Endothelial cell of umbilical vein (primary cell): Measurements from ENCODE around the gene FBXL17. TPM values are rescaled to one million over a fixed set of nuclear protein-coding genes. Genes with fewer than 3 reads are reported as not detected.

Experiments
- BruUV-seq: library from RNA; stranded (reverse); fragments of 400-500 nt; replicated peaks from 2 replicates; lab custom pipeline; 2021; lab: Mats Ljungman, UMichigan
- CTCF ChIA-PET: fragments of 300-600, 350-600 bp; sonication (Branson Sonifier 250); formaldehyde crosslinking; loops from one replicate; lab custom pipeline; 2021; ENCODE audit warnings: antibody characterized with exemption, inconsistent platforms; lab: Charles Lee
- POLR2A ChIA-PET: fragments of 300-600, 350-600 bp; sonication (Branson Sonifier 250); formaldehyde crosslinking; loops from one replicate; lab custom pipeline; 2021; ENCODE audit warnings: antibody characterized with exemption, inconsistent platforms; lab: Charles Lee
- DNase-seq: peaks from one replicate; pipeline ENCODE4 v3.0.0-alpha.2; 2011; ENCODE audit warnings: low read depth, low spot score
- FAIRE-seq: peaks from 2 replicates; lab custom pipeline; 2011; peaks lifted over from hg19 to GRCh38; lab: Jason Lieb, UNC
- H2AFZ ChIP-seq: 2 replicates; pipeline ENCODE4 v1.6.0; 2012; ENCODE audit warnings: low read depth, low read length, control low read depth, inconsistent platforms
- H3K27ac ChIP-seq: 2 replicates; pipeline ENCODE4 v1.5.1; 2011; ENCODE audit warnings: low read depth, mild to moderate bottlenecking, control low read depth, low read length, moderate library complexity; ENCODE audit not compliant: insufficient read depth
- H3K27me3 ChIP-seq, 2 experiments: 2 replicates each; pipeline versions ENCODE4 v1.6.0 to v1.6.1; 2011; ENCODE audit warnings: low read length in 2 of 2, mixed read lengths in 1 of 2; ENCODE audit not compliant: control insufficient read depth in 2 of 2, insufficient read depth in 2 of 2
- H3K36me3 ChIP-seq, 2 experiments: 2 replicates in 1 of 2; 3 replicates in 1 of 2; pipeline ENCODE4 v1.5.1; 2011; ENCODE audit warnings: low read length in 2 of 2, mild to moderate bottlenecking in 1 of 2, moderate library complexity in 1 of 2; ENCODE audit not compliant: control insufficient read depth in 2 of 2, insufficient read depth in 2 of 2; ENCODE audit errors: extremely low read depth in 1 of 2
- H3K4me1 ChIP-seq: 3 replicates; pipeline ENCODE4 v1.5.1; 2011; ENCODE audit warnings: mild to moderate bottlenecking, low read length; ENCODE audit not compliant: control insufficient read depth, insufficient read depth; ENCODE audit errors: extremely low read depth
- H3K4me2 ChIP-seq: 2 replicates; pipeline ENCODE4 v1.6.1; 2011; ENCODE audit warnings: low read length, control low read depth, mixed read lengths; ENCODE audit not compliant: insufficient read depth
- H3K4me3 ChIP-seq, 3 experiments: fragments of 200-600 bp in 1 of 3; sonication (generic), shearing (Covaris generic) in 1 of 3; replicated peaks in 1 of 3; 2 replicates each; pipeline ENCODE4 v1.5.1; 2011 to 2016; ENCODE audit warnings: control low read depth in 3 of 3, low read length in 3 of 3, mild to moderate bottlenecking in 2 of 3, inconsistent platforms in 1 of 3, low read depth in 1 of 3, moderate library complexity in 1 of 3; ENCODE audit not compliant: insufficient read depth in 1 of 3
- H3K79me2 ChIP-seq: 2 replicates; pipeline ENCODE4 v1.6.0; 2012; ENCODE audit warnings: low read length, inconsistent platforms; ENCODE audit not compliant: control insufficient read depth, insufficient read depth
- H3K9ac ChIP-seq: replicated peaks from 2 replicates; pipeline ENCODE3; 2011; ENCODE audit warnings: low read length, control low read depth; ENCODE audit not compliant: insufficient read depth; ENCODE audit errors: extremely low read depth
- H3K9me1 ChIP-seq: replicated peaks from 3 replicates; pipeline ENCODE4 v1.6.0; 2011; ENCODE audit warnings: mild to moderate bottlenecking, low read length; ENCODE audit not compliant: control insufficient read depth, insufficient read depth; ENCODE audit errors: extremely low read depth
- H3K9me3 ChIP-seq: replicated peaks from 2 replicates; pipeline ENCODE4 v1.5.1; 2012; ENCODE audit warnings: low read length, inconsistent platforms; ENCODE audit not compliant: control insufficient read depth, insufficient read depth
- H4K20me1 ChIP-seq: replicated peaks from 2 replicates; pipeline ENCODE3; 2011; ENCODE audit warnings: mild to moderate bottlenecking, low read length; ENCODE audit not compliant: control insufficient read depth, insufficient read depth; ENCODE audit errors: extremely low read depth
- CTCF ChIP-seq, 2 donors: IDR thresholded peaks; 1 replicate in 1 of 2; 2 replicates in 1 of 2; pipeline ENCODE4 v1.5.1; 2011; ENCODE audit warnings: low read length in 2 of 2, mild to moderate bottlenecking in 2 of 2, moderate library complexity in 2 of 2, control low read depth in 1 of 2, inconsistent platforms in 1 of 2, low read depth in 1 of 2; ENCODE audit not compliant: insufficient read depth in 1 of 2; ENCODE audit errors: extremely low read depth in 1 of 2
- EZH2 ChIP-seq: IDR thresholded peaks from 2 replicates; pipeline ENCODE4 v1.6.1; 2012; ENCODE audit warnings: borderline replicate concordance, low read depth, mild to moderate bottlenecking, moderate library complexity, low read length, inconsistent platforms; ENCODE audit not compliant: severe bottlenecking
- FOS ChIP-seq: IDR thresholded peaks from 2 replicates; pipeline ENCODE4 v1.6.1; 2011; ENCODE audit warnings: mild to moderate bottlenecking, low read length, moderate library complexity, borderline replicate concordance; ENCODE audit not compliant: insufficient read depth
- GATA2 ChIP-seq: IDR thresholded peaks from 2 replicates; pipeline ENCODE4 v1.7.0; 2011; ENCODE audit warnings: low read depth, mild to moderate bottlenecking, moderate library complexity, mixed read lengths, low read length; ENCODE audit not compliant: insufficient read length, insufficient read depth
- JUN ChIP-seq: IDR thresholded peaks from 2 replicates; pipeline ENCODE4 v1.6.1; 2011; ENCODE audit warnings: borderline replicate concordance, low read depth; ENCODE audit not compliant: insufficient read length, insufficient read depth
- MAX ChIP-seq: IDR thresholded peaks from 2 replicates; pipeline ENCODE4 v1.6.1; 2011; ENCODE audit not compliant: insufficient read depth, insufficient read length
- MYC ChIP-seq: IDR thresholded peaks from one replicate; pipeline ENCODE4 v1.6.1; 2011; ENCODE audit warnings: mild to moderate bottlenecking, low read depth, low read length
- POLR2A ChIP-seq: IDR thresholded peaks from 2 replicates; pipeline ENCODE4 v1.6.1; 2012; ENCODE audit warnings: low read depth, mild to moderate bottlenecking, control low read depth, low read length
- POLR2AphosphoS5 ChIP-seq: IDR thresholded peaks from 2 replicates; pipeline ENCODE4 v1.6.1; 2012; ENCODE audit warnings: low read depth, mild to moderate bottlenecking, control low read depth, low read length, moderate library complexity; ENCODE audit not compliant: insufficient read depth
- dilution Hi-C: fragments of 300-500 bp; cut with MboI; formaldehyde crosslinking; loops from one replicate; pipeline ENCODE4 v1.15.0; 2019; ENCODE audit warnings: low sequenced_read_pairs; ENCODE audit not compliant: extremely low pct_ligation_motif_present
- intact Hi-C: fragments of 100-400 bp; cut with micrococcal nuclease; formaldehyde crosslinking; loops from one replicate; pipeline ENCODE4 v1.10.0; 2022
- polyA plus RNA-seq, 4 experiments: library from polyadenylated mRNA; depleted of rRNA in 3 of 4; stranded (reverse) in 3 of 4; unstranded in 1 of 4; fragments of >200 nt; gene quantifications; 2 replicates each; pipeline versions ENCODE4 v1.2.1 to v1.2.3, GENCODE V29; 2011 to 2012; ENCODE audit warnings: missing spikeins in 1 of 4
- total RNA-seq: library from RNA; stranded (reverse); gene quantifications from 2 replicates; pipeline ENCODE4 v1.2.3, GENCODE V29; 2021

Gene FBXL17
- total and polyA plus RNA-seq, 2 donors (not counting 3 experiments of a cell fraction or from before 2014, with no cell fraction given), result 2.7 to 8.8 TPM

GRCh38 chr5:107888541-107888940 is 493.4 kb downstream of the FBXL17 start:
- BruUV-seq, result no TSS peak
- dilution Hi-C loops, result no loop called here

More at GRCh38 chr5:107888541-107888940, 493.4 kb downstream of the FBXL17 start:
- peaks cover 14% of the 10 kb centered on the region for H3K4me1 ChIP-seq
- no peaks in the 10 kb centered on the region for H3K9me3 ChIP-seq
- H3K9ac ChIP-seq, result no peak overlapping the region
- intact Hi-C loops, result no loop called here
- ChIA-PET POLR2A (no interaction called here), CTCF (no interaction called here)
- no peaks in the 10 kb centered on the region for H3K79me2 ChIP-seq
- no peaks in the 10 kb centered on the region for H3K36me3 ChIP-seq
- H3K27me3 ChIP-seq, result no peaks in the 10 kb centered on the region
- TF ChIP-seq CTCF (IDR thresholded peaks at IDR 0.05; ENCODE audit: extremely low read depth in 1 of 2, insufficient read depth in 1 of 2, low read depth in 1 of 2, low read length in 2 of 2), result no peak
- no peak for TF ChIP-seq MAX
- TF ChIP-seq POLR2A, result no peak
- TF ChIP-seq JUN, result no peak
- TF ChIP-seq MYC, result no peak
- no peak for TF ChIP-seq EZH2
- TF ChIP-seq GATA2, result no peak
- no peak for TF ChIP-seq POLR2AphosphoS5
- TF ChIP-seq FOS, result no peak
- no peak for FAIRE-seq
- no peak overlapping the region for H3K4me3 ChIP-seq
- no peak overlapping the region for H2AFZ ChIP-seq
- H3K4me2 ChIP-seq, result no peak overlapping the region
- H4K20me1 ChIP-seq, result no peaks in the 10 kb centered on the region
- no peak overlapping the region for H3K27ac ChIP-seq
- no peaks in the 10 kb centered on the region for H3K9me1 ChIP-seq
- no peak for DNase-seq
